HepG2 (cell line): ENCODE data around the gene SMARCA4. TPM values are rescaled to one million over a fixed set of nuclear protein-coding genes. Genes with fewer than 3 reads are reported as not detected.

Source experiments
- AHR ChIP-seq: IDR thresholded peaks from 2 replicates; pipeline ENCODE4 v1.6.1; 2018; ENCODE audit warnings: missing genetic modification reagents, missing compliant biosample characterization
- ESRRA ChIP-seq: sonication (generic); formaldehyde crosslinking; IDR thresholded peaks from 2 replicates; pipeline ENCODE4 v1.5.1; 2020; ENCODE audit warnings: mild to moderate bottlenecking, low read depth, missing genetic modification reagents
- FOXM1 ChIP-seq: sonication (generic); formaldehyde crosslinking; IDR thresholded peaks from 2 replicates; pipeline ENCODE4 v1.5.0; 2020; ENCODE audit warnings: missing genetic modification reagents
- GATAD1 ChIP-seq: IDR thresholded peaks from 2 replicates; pipeline ENCODE4 v1.6.1; 2016; ENCODE audit warnings: missing genetic modification reagents, missing compliant biosample characterization
- GATAD2A ChIP-seq: IDR thresholded peaks from 2 replicates; pipeline ENCODE4 v1.6.1; 2016
- SCMH1 ChIP-seq: sonication (generic); formaldehyde crosslinking; IDR thresholded peaks from 2 replicates; pipeline ENCODE4 v1.9.0; 2021; ENCODE audit warnings: missing genetic modification reagents, mild to moderate bottlenecking, borderline replicate concordance
- SP2 ChIP-seq: sonication (generic); formaldehyde crosslinking; IDR thresholded peaks from 2 replicates; pipeline ENCODE4 v1.5.1; 2020; ENCODE audit warnings: mild to moderate bottlenecking, missing genetic modification reagents
- SRY ChIP-seq: sonication (generic); formaldehyde crosslinking; IDR thresholded peaks from 2 replicates; pipeline ENCODE4 v1.8.0; 2022; ENCODE audit warnings: mild to moderate bottlenecking, missing genetic modification reagents
- ZBTB1 ChIP-seq: sonication (generic); formaldehyde crosslinking; IDR thresholded peaks from 2 replicates; pipeline ENCODE4 v1.4.0; 2020; ENCODE audit warnings: missing genetic modification reagents, borderline replicate concordance
- ZBTB21 ChIP-seq: sonication (generic); formaldehyde crosslinking; IDR thresholded peaks from 2 replicates; pipeline ENCODE4 v1.4.0; 2020; ENCODE audit warnings: missing genetic modification reagents
- ZNF160 ChIP-seq: sonication (generic); formaldehyde crosslinking; IDR thresholded peaks from 2 replicates; pipeline ENCODE4 v1.8.0; 2022; ENCODE audit warnings: mild to moderate bottlenecking, inconsistent platforms, missing genetic modification reagents
- ZNF224 ChIP-seq: sonication (generic); formaldehyde crosslinking; IDR thresholded peaks from 2 replicates; pipeline ENCODE4 v1.5.0; 2020; ENCODE audit warnings: mild to moderate bottlenecking, missing genetic modification reagents
- ZNF234 ChIP-seq: sonication (generic); formaldehyde crosslinking; conservative IDR thresholded peaks from 2 replicates; pipeline ENCODE4 v1.5.1; 2020; ENCODE audit warnings: mild to moderate bottlenecking, missing genetic modification reagents
- ZNF496 ChIP-seq: sonication (generic); formaldehyde crosslinking; IDR thresholded peaks from 2 replicates; pipeline ENCODE4 v1.8.1; 2023; ENCODE audit warnings: mild to moderate bottlenecking, moderate library complexity, missing genetic modification reagents; ENCODE audit not compliant: insufficient replicate concordance
- ZNF543 ChIP-seq: sonication (generic); formaldehyde crosslinking; IDR thresholded peaks from 2 replicates; pipeline ENCODE4 v1.4.0; 2020; ENCODE audit warnings: mild to moderate bottlenecking, missing genetic modification reagents
- ZNF777 ChIP-seq: sonication (generic); formaldehyde crosslinking; IDR thresholded peaks from 2 replicates; pipeline ENCODE4 v1.4.0; 2020; ENCODE audit warnings: missing genetic modification reagents
- polyA plus RNA-seq, 8 experiments: library from polyadenylated mRNA; depleted of rRNA in 3 of 8; stranded (reverse) in 7 of 8; unstranded in 1 of 8; fragments of >200 nt; fragmentation: Illumina TruSeq in 4 of 8; extraction: Trizol in 4 of 8; gene quantifications; 2 replicates each; pipeline versions ENCODE4 v1.2.1 to v1.2.3, GENCODE V29; 2011 to 2016; ENCODE audit warnings: low read depth in 4 of 8, missing spikeins in 1 of 8, mixed read lengths in 1 of 8; ENCODE audit not compliant: insufficient read depth in 1 of 8
- total RNA-seq, 5 experiments: library from RNA; depleted of rRNA; stranded (reverse); fragments of >200 nt; fragmentation: Illumina TruSeq; extraction: Trizol; gene quantifications; 2 replicates each; pipeline ENCODE4 v1.2.3, GENCODE V29; 2016; ENCODE audit warnings: low read depth in 1 of 5
- TF ChIP-seq, protein P1 (sequence below): sonication (generic); formaldehyde crosslinking; IDR thresholded peaks from 2 replicates; pipeline ENCODE4 v1.5.1; 2020; ENCODE audit warnings: mild to moderate bottlenecking, missing genetic modification reagents
- TF ChIP-seq, protein P2 (sequence below): sonication (generic); formaldehyde crosslinking; IDR thresholded peaks from 2 replicates; pipeline ENCODE4 v1.4.0; 2020; ENCODE audit warnings: mild to moderate bottlenecking, low read depth, missing genetic modification reagents
- TF ChIP-seq, protein P3 (sequence below): sonication (generic); formaldehyde crosslinking; conservative IDR thresholded peaks from 2 replicates; pipeline ENCODE4 v1.4.0; 2020; ENCODE audit warnings: missing genetic modification reagents
- TF ChIP-seq, protein P4 (sequence below): sonication (generic); formaldehyde crosslinking; IDR thresholded peaks from 2 replicates; pipeline ENCODE4 v1.4.0; 2020; ENCODE audit warnings: missing genetic modification reagents, borderline replicate concordance

Gene SMARCA4
- total and polyA plus RNA-seq, 2 of the 13 experiments (the other 11 are each of a cell fraction or from before 2014, with no cell fraction given), result 25.4 to 45.9 TPM

DNA sequence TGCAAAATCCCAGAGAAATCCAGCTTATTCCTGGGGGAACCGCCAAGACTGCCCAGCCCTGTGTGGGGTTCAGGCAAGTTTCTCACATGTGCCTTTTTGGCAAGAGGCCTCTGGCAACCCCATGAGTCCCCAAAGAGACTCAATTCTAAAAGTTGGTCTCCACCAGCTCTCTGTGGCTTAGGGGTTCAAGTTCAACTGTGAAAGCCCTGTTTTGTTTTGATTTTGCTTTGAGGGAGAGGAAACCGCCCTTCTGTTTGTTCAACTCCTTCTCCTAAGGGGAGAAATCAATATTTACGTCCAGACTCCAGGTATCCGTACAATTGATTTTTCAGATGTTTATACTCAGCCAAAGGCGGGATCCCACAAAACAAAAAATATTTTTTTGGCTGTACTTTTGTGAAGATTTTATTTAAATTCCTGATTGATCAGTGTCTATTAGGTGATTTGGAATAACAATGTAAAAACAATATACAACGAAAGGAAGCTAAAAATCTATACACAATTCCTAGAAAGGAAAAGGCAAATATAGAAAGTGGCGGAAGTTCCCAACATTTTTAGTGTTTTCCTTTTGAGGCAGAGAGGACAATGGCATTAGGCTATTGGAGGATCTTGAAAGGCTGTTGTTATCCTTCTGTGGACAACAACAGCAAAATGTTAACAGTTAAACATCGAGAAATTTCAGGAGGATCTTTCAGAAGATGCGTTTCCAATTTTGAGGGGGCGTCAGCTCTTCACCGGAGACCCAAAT is 127.8 kb downstream of the SMARCA4 start (continued):
- TF ChIP-seq, protein P1, sequence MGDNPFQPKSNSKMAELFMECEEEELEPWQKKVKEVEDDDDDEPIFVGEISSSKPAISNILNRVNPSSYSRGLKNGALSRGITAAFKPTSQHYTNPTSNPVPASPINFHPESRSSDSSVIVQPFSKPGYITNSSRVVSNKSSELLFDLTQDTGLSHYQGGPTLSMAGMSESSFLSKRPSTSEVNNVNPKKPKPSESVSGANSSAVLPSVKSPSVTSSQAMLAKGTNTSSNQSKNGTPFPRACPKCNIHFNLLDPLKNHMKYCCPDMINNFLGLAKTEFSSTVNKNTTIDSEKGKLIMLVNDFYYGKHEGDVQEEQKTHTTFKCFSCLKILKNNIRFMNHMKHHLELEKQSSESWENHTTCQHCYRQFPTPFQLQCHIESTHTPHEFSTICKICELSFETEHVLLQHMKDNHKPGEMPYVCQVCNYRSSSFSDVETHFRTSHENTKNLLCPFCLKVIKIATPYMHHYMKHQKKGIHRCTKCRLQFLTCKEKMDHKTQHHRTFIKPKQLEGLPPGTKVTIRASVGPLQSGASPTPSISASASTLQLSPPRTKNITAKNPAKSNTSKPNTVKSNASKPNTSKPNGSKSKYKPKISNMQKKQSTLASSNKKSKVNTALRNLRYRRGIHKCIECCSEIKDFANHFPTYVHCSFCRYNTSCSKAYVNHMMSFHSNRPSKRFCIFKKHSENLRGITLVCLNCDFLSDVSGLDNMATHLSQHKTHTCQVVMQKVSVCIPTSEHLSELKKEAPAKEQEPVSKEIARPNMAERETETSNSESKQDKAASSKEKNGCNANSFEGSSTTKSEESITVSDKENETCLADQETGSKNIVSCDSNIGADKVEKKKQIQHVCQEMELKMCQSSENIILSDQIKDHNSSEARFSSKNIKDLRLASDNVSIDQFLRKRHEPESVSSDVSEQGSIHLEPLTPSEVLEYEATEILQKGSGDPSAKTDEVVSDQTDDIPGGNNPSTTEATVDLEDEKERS (CRISPR knock-in tag), result no peak
- TF ChIP-seq GATAD2A (CRISPR knock-in tag), result peak; percentile 84; the same call in 1 of the 2 replicates
- no peak for TF ChIP-seq SCMH1 (CRISPR knock-in tag)
- no peak for TF ChIP-seq AHR (CRISPR knock-in tag)
- TF ChIP-seq, protein P2, sequence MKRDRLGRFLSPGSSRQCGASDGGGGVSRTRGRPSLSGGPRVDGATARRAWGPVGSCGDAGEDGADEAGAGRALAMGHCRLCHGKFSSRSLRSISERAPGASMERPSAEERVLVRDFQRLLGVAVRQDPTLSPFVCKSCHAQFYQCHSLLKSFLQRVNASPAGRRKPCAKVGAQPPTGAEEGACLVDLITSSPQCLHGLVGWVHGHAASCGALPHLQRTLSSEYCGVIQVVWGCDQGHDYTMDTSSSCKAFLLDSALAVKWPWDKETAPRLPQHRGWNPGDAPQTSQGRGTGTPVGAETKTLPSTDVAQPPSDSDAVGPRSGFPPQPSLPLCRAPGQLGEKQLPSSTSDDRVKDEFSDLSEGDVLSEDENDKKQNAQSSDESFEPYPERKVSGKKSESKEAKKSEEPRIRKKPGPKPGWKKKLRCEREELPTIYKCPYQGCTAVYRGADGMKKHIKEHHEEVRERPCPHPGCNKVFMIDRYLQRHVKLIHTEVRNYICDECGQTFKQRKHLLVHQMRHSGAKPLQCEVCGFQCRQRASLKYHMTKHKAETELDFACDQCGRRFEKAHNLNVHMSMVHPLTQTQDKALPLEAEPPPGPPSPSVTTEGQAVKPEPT (CRISPR knock-in tag), result no peak
- TF ChIP-seq ZNF224 (CRISPR knock-in tag), result no peak
- TF ChIP-seq, protein P3, sequence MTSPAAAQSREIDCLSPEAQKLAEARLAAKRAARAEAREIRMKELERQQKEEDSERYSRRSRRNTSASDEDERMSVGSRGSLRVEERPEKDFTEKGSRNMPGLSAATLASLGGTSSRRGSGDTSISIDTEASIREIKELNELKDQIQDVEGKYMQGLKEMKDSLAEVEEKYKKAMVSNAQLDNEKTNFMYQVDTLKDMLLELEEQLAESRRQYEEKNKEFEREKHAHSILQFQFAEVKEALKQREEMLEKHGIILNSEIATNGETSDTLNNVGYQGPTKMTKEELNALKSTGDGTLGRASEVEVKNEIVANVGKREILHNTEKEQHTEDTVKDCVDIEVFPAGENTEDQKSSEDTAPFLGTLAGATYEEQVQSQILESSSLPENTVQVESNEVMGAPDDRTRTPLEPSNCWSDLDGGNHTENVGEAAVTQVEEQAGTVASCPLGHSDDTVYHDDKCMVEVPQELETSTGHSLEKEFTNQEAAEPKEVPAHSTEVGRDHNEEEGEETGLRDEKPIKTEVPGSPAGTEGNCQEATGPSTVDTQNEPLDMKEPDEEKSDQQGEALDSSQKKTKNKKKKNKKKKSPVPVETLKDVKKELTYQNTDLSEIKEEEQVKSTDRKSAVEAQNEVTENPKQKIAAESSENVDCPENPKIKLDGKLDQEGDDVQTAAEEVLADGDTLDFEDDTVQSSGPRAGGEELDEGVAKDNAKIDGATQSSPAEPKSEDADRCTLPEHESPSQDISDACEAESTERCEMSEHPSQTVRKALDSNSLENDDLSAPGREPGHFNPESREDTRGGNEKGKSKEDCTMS (CRISPR knock-in tag), result no peak
- no peak for TF ChIP-seq ZNF496 (CRISPR knock-in tag)
- TF ChIP-seq ZNF777 (CRISPR knock-in tag), result no peak
- TF ChIP-seq ZBTB21 (CRISPR knock-in tag), result no peak
- TF ChIP-seq ESRRA (CRISPR knock-in tag), result no peak
- TF ChIP-seq, protein P4, sequence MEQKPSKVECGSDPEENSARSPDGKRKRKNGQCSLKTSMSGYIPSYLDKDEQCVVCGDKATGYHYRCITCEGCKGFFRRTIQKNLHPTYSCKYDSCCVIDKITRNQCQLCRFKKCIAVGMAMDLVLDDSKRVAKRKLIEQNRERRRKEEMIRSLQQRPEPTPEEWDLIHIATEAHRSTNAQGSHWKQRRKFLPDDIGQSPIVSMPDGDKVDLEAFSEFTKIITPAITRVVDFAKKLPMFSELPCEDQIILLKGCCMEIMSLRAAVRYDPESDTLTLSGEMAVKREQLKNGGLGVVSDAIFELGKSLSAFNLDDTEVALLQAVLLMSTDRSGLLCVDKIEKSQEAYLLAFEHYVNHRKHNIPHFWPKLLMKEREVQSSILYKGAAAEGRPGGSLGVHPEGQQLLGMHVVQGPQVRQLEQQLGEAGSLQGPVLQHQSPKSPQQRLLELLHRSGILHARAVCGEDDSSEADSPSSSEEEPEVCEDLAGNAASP (CRISPR knock-in tag), result peak; percentile 81; the same call in 1 of the 2 replicates
- TF ChIP-seq ZBTB1 (CRISPR knock-in tag), result no peak
- no peak for TF ChIP-seq SRY (CRISPR knock-in tag)
- TF ChIP-seq FOXM1 (CRISPR knock-in tag), result no peak
- TF ChIP-seq GATAD1 (CRISPR knock-in tag), result no peak
- TF ChIP-seq SP2 (CRISPR knock-in tag), result no peak
- TF ChIP-seq ZNF160 (CRISPR knock-in tag), result no peak
- TF ChIP-seq ZNF234, result no peak
- TF ChIP-seq ZNF543, result no peak
